H9 (cell line): ENCODE measurements around the gene CRYBA1. TPM values are rescaled to one million over a fixed set of nuclear protein-coding genes. Genes with fewer than 3 reads are reported as not detected.

Experiments
- DNase-seq: peaks from one replicate; pipeline ENCODE4 v3.0.0-alpha.2; 2017
- H2AFZ ChIP-seq: one replicate; pipeline ENCODE4 v1.6.1; 2013; ENCODE audit warnings: mild to moderate bottlenecking, low read length, control low read depth, moderate library complexity
- H2AK5ac ChIP-seq: 2 replicates; pipeline ENCODE4 v1.6.1; 2013; ENCODE audit warnings: low read length, control low read depth, mixed read lengths; ENCODE audit not compliant: insufficient read length
- H2BK120ac ChIP-seq: one replicate; pipeline ENCODE4 v1.6.1; 2013; ENCODE audit warnings: low read depth, mild to moderate bottlenecking, low read length, control low read depth, inconsistent platforms; ENCODE audit not compliant: poor library complexity, severe bottlenecking
- H2BK12ac ChIP-seq: 2 replicates; pipeline ENCODE4 v1.6.1; 2013; ENCODE audit warnings: low read length, control low read depth, mixed read lengths, low read depth; ENCODE audit not compliant: insufficient read length
- H2BK15ac ChIP-seq: 2 replicates; pipeline ENCODE4 v1.6.1; 2013; ENCODE audit warnings: low read depth, low read length, control low read depth
- H2BK20ac ChIP-seq: one replicate; pipeline ENCODE4 v1.6.1; 2013; ENCODE audit warnings: low read depth, mild to moderate bottlenecking, low read length, control low read depth, inconsistent platforms; ENCODE audit not compliant: poor library complexity, severe bottlenecking
- H2BK5ac ChIP-seq: 2 replicates; pipeline ENCODE4 v1.6.1; 2013; ENCODE audit warnings: low read length, control low read depth, mixed read lengths; ENCODE audit not compliant: insufficient read length
- H3K14ac ChIP-seq: 2 replicates; pipeline ENCODE4 v1.6.1; 2013; ENCODE audit warnings: low read length, control low read depth; ENCODE audit not compliant: insufficient read depth
- H3K18ac ChIP-seq: 2 replicates; pipeline ENCODE4 v1.6.1; 2013; ENCODE audit warnings: low read depth, mild to moderate bottlenecking, mixed read lengths, low read length, control low read depth; ENCODE audit not compliant: insufficient read length
- H3K23ac ChIP-seq: 2 replicates; pipeline ENCODE4 v1.6.1; 2013; ENCODE audit warnings: low read length, control low read depth, mixed read lengths, low read depth; ENCODE audit not compliant: insufficient read length
- H3K23me2 ChIP-seq: 2 replicates; pipeline ENCODE4 v1.6.1; 2013; ENCODE audit warnings: low read depth, mild to moderate bottlenecking, mixed read lengths, low read length, control low read depth; ENCODE audit not compliant: insufficient read length, poor library complexity, severe bottlenecking
- H3K27ac ChIP-seq: 2 replicates; pipeline ENCODE4 v1.5.1; 2013; ENCODE audit warnings: low read length, control low read depth, mixed read lengths, low read depth; ENCODE audit not compliant: insufficient read length
- H3K27me3 ChIP-seq: 2 replicates; pipeline ENCODE4 v1.6.1; 2013; ENCODE audit warnings: low read length, control low read depth, inconsistent platforms; ENCODE audit not compliant: insufficient read depth
- H3K4ac ChIP-seq: 2 replicates; pipeline ENCODE4 v1.6.1; 2013; ENCODE audit warnings: low read depth, mild to moderate bottlenecking, control low read depth, inconsistent platforms, low read length, moderate library complexity
- H3K4me1 ChIP-seq: 2 replicates; pipeline ENCODE4 v1.6.1; 2013; ENCODE audit warnings: low read length, control low read depth, inconsistent platforms; ENCODE audit not compliant: insufficient read depth
- H3K4me2 ChIP-seq: 2 replicates; pipeline ENCODE4 v1.6.1; 2013; ENCODE audit warnings: low read length, control low read depth, mixed read lengths; ENCODE audit not compliant: insufficient read length, insufficient read depth
- H3K56ac ChIP-seq: 2 replicates; pipeline ENCODE4 v1.6.1; 2013; ENCODE audit warnings: low read depth, mild to moderate bottlenecking, mixed read lengths, low read length, control low read depth; ENCODE audit not compliant: insufficient read length
- H3K79me1 ChIP-seq: 2 replicates; pipeline ENCODE4 v1.6.1; 2013; ENCODE audit warnings: low read depth, mild to moderate bottlenecking, moderate library complexity, low read length, control low read depth, inconsistent platforms; ENCODE audit not compliant: insufficient read depth, poor library complexity, severe bottlenecking
- H3K79me2 ChIP-seq: 2 replicates; pipeline ENCODE4 v1.6.1; 2013; ENCODE audit warnings: low read length, control low read depth, inconsistent platforms; ENCODE audit not compliant: insufficient read depth
- H3K9ac ChIP-seq: 2 replicates; pipeline ENCODE4 v1.6.1; 2013; ENCODE audit warnings: low read length, control low read depth, mixed read lengths; ENCODE audit not compliant: insufficient read length; ENCODE audit errors: extremely low read depth
- H3K9me3 ChIP-seq: one replicate; pipeline ENCODE4 v1.6.1; 2013; ENCODE audit warnings: low read depth, low read length, inconsistent platforms; ENCODE audit not compliant: control insufficient read depth
- H3T11ph ChIP-seq: one replicate; pipeline ENCODE4 v1.6.1; 2013; ENCODE audit warnings: mild to moderate bottlenecking, low read length, control low read depth, inconsistent platforms
- H4K20me1 ChIP-seq: one replicate; pipeline ENCODE4 v1.6.1; 2013; ENCODE audit not compliant: control insufficient read depth, insufficient read length, insufficient read depth
- H4K5ac ChIP-seq: 2 replicates; pipeline ENCODE4 v1.6.1; 2013; ENCODE audit warnings: low read depth, mild to moderate bottlenecking, mixed read lengths, low read length, control low read depth; ENCODE audit not compliant: insufficient read length
- H4K8ac ChIP-seq: replicated peaks from 2 replicates; pipeline ENCODE4 v1.6.1; 2013; ENCODE audit warnings: low read length, control low read depth, mixed read lengths, low read depth; ENCODE audit not compliant: insufficient read length
- H4K91ac ChIP-seq: 2 replicates; pipeline ENCODE4 v1.6.1; 2013; ENCODE audit warnings: low read depth, mild to moderate bottlenecking, moderate library complexity, mixed read lengths, low read length, control low read depth; ENCODE audit not compliant: insufficient read length
- H3K27ac Mint-ChIP-seq, 3 experiments: 2 replicates in 2 of 3; 3 replicates in 1 of 3; pipeline ENCODE4 v1.8.0; 2020 to 2021; ENCODE audit warnings: mixed read lengths in 3 of 3, mild to moderate bottlenecking in 1 of 3, moderate library complexity in 1 of 3
- H3K27me3 Mint-ChIP-seq: 2 replicates; pipeline ENCODE4 v1.8.0; 2021; ENCODE audit warnings: low read depth, mild to moderate bottlenecking, moderate library complexity, mixed read lengths
- H3K36me3 Mint-ChIP-seq, 3 experiments: 2 replicates in 2 of 3; 3 replicates in 1 of 3; pipeline ENCODE4 v1.8.0; 2020 to 2021; ENCODE audit warnings: low read depth in 3 of 3, mixed read lengths in 3 of 3; ENCODE audit not compliant: insufficient read depth in 1 of 3
- H3K4me1 Mint-ChIP-seq, 2 experiments: 2 replicates each; pipeline ENCODE4 v1.8.0; 2020; ENCODE audit warnings: mixed read lengths in 2 of 2
- H3K4me3 Mint-ChIP-seq, 2 experiments: 2 replicates in 1 of 2; 3 replicates in 1 of 2; pipeline ENCODE4 v1.8.0; 2020 to 2021; ENCODE audit warnings: mild to moderate bottlenecking in 2 of 2, mixed read lengths in 2 of 2, moderate library complexity in 1 of 2
- H3K9me3 Mint-ChIP-seq, 2 experiments: 2 replicates in 1 of 2; 3 replicates in 1 of 2; pipeline ENCODE4 v1.8.0; 2020; ENCODE audit warnings: mild to moderate bottlenecking in 2 of 2, mixed read lengths in 2 of 2, moderate library complexity in 1 of 2
- WGBS: extraction: QIAGEN DNeasy Blood & Tissue Kit; methylation state at CpG from one replicate; pipeline ENCODE4 v1.1.7; 2013; ENCODE audit warnings: missing lambda C conversion rate, low lambda C conversion rate, mixed read lengths; ENCODE audit not compliant: insufficient read length; ENCODE audit errors: extremely low coverage; 5-methylcytosine and 5-hydroxymethylcytosine counted together
- total RNA-seq: library from RNA; stranded (reverse); gene quantifications from 2 replicates; pipeline ENCODE4 v1.2.1, GENCODE V29; 2021
- TF ChIP-seq, protein P1 (sequence below): fragments of 200-600 bp; sonication (generic); conservative IDR thresholded peaks from 3 replicates; pipeline ENCODE4 v1.8.0; 2021; ENCODE audit warnings: antibody characterized with exemption, mild to moderate bottlenecking

The CRYBA1 gene
- total RNA-seq, 1 experiment from 2014 or later, result not detected

DNA sequence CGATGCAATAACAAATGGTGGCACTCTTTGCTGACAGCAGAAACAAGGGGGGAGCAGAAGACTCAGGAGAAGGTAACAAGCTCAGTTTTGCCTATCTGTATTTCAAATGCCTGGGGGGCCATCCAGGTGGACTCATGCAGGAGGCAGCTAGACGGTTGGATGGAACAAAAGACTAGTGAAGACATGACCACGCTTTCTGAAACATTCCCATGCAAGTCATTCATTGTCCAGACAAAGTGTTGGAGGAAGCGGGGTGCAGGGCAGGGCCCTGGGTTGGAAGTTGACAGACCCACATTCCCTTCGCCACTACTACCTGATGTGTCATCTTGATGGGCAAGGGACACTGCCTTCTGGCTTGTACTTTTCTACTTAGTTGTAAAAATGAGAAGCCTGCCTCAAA is 29.8 kb upstream of the CRYBA1 start:
- Histone ChIP-seq H3K56ac (no peak overlapping the region), H3K79me2 (no peaks in the 10 kb centered on the region), H2BK20ac (no peak overlapping the region), H2BK5ac (no peak overlapping the region), H4K5ac (no peak overlapping the region), H3K4me1 (no peaks in the 10 kb centered on the region), H2AK5ac (no peak overlapping the region), H4K8ac (no peak overlapping the region), H2BK120ac (no peak overlapping the region), H2AFZ (no peak overlapping the region), H3K4ac (no peak overlapping the region), H2BK12ac (no peak overlapping the region), H4K91ac (no peak overlapping the region), H4K20me1 (no peaks in the 10 kb centered on the region), H3K4me2 (no peak overlapping the region), H3T11ph (no peak overlapping the region), H3K14ac (no peak overlapping the region), H2BK15ac (no peak overlapping the region), H3K79me1 (no peaks in the 10 kb centered on the region), H3K27me3 (no peaks in the 10 kb centered on the region), H3K23ac (no peak overlapping the region), H3K23me2 (no peaks in the 10 kb centered on the region), H3K18ac (no peak overlapping the region), H3K9ac (no peak overlapping the region), H3K27ac (no peak overlapping the region), H3K9me3 (no peaks in the 10 kb centered on the region)
- Mint-ChIP-seq H3K9me3 (no peaks in the 10 kb centered on the region), H3K36me3 (no peaks in the 10 kb centered on the region; a peak in 1 of 7 replicates), H3K4me3 (no peak overlapping the region), H3K27me3 (no peaks in the 10 kb centered on the region), H3K4me1 (peaks cover 6 to 8% of the 10 kb centered on the region in 2 experiments), H3K27ac (no peak overlapping the region)
- TF ChIP-seq, protein P1, sequence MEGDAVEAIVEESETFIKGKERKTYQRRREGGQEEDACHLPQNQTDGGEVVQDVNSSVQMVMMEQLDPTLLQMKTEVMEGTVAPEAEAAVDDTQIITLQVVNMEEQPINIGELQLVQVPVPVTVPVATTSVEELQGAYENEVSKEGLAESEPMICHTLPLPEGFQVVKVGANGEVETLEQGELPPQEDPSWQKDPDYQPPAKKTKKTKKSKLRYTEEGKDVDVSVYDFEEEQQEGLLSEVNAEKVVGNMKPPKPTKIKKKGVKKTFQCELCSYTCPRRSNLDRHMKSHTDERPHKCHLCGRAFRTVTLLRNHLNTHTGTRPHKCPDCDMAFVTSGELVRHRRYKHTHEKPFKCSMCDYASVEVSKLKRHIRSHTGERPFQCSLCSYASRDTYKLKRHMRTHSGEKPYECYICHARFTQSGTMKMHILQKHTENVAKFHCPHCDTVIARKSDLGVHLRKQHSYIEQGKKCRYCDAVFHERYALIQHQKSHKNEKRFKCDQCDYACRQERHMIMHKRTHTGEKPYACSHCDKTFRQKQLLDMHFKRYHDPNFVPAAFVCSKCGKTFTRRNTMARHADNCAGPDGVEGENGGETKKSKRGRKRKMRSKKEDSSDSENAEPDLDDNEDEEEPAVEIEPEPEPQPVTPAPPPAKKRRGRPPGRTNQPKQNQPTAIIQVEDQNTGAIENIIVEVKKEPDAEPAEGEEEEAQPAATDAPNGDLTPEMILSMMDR, result no peak
- WGBS, result no CpG with 5 or more reads among the region's 5 CpGs
- no peak for DNase-seq
